Stimulated activated CD4-positive, alpha-beta T cell treated with anti-CD3 and anti-CD28 coated beads, Interleukin-4, amount 100 ng/mL, for 1 hour (primary cell): ENCODE measurements around the gene TUBGCP6.

Source experiments
- DNase-seq: peaks from one replicate; pipeline ENCODE4 v3.0.0-alpha.2; 2020

TUBGCP6 gene

DNA sequence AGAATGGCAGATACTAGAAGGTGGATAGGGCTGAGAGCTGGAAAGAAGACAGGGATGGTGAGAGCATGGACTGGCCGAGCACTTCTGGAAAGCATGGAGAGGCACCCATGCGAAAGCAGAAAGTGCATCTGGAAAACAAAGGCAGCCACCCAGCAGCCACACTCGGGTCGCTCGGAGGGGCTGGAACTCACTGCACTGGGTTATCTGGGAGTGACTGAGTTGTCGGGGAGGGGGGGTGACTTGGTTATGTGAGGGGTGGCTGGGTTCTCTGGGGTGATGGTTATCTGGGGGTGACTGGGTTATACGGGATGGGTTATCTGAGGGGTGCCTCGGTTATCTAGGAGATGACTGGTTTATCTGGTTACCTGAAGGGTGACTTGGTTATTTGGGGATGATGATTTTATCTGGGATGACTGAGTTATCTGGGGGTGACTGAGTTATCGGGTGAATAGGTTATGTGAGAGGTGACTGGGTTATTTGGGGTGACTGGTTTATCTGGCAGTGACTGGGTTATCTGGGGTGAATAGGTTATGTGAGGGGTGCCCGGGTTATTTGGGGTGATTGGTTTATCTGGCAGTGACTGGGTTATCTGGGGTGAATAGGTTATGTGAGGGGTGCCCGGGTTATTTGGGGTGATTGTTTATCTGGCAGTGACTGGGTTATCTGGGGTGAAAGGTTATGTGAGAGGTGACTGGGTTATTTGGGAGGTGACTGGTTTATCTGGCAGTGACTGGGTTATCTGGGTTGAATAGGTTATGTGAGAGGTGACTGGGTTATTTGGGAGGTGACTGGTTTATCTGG is 76.9 kb downstream of the TUBGCP6 start:
- no peak for DNase-seq
